Activated effector memory CD4-positive, alpha-beta T cell treated with anti-CD3 and anti-CD28 coated beads, Interleukin-2, amount 50 U/mL, for 16 hours (primary cell): ENCODE measurements around the gene PAF1.
"Not testable (repeated sequence)": the region's sequence is repeated elsewhere in the genome, so short reads cannot be mapped to it uniquely, and the experiment has no call there.

ENCODE experiments used
- DNase-seq: peaks from one replicate; pipeline ENCODE4 v3.0.0-alpha.2; 2020

PAF1 gene

GRCh38 chr19:39380521-39381502 is 10.1 kb downstream of the PAF1 start:
- no peak for DNase-seq

GRCh38 chr19:39379865-39380396 is 11.0 kb downstream of the PAF1 start:
- DNase-seq, result no peak

DNA sequence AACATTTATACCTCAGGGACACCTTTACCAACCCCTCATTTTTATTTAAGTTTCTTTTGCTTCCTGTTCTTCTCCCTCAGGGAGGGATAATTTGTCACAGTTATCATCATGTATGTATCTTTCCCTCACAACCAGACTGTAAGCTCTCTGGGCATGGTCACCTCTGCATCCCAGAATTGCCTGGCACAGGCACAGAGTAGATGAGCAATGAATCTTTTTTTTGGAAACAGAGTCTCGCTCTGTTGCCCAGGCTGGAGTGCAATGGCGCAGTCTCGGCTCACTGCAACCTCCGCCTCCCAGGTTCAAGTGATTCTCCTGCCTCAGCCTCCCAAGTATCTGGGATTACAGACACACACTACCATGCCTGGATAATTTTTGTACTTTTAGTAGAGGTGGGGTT is 11.5 kb downstream of the PAF1 start:
- not testable (repeated sequence) for DNase-seq

GRCh38 chr19:39377373-39378362 is 13.2 kb downstream of the PAF1 start:
- DNase-seq, result no peak

GRCh38 chr19:39375929-39376328 is 15.0 kb downstream of the PAF1 start:
- no peak for DNase-seq

GRCh38 chr19:39372941-39373340 is 18.0 kb downstream of the PAF1 start:
- no peak for DNase-seq

DNA sequence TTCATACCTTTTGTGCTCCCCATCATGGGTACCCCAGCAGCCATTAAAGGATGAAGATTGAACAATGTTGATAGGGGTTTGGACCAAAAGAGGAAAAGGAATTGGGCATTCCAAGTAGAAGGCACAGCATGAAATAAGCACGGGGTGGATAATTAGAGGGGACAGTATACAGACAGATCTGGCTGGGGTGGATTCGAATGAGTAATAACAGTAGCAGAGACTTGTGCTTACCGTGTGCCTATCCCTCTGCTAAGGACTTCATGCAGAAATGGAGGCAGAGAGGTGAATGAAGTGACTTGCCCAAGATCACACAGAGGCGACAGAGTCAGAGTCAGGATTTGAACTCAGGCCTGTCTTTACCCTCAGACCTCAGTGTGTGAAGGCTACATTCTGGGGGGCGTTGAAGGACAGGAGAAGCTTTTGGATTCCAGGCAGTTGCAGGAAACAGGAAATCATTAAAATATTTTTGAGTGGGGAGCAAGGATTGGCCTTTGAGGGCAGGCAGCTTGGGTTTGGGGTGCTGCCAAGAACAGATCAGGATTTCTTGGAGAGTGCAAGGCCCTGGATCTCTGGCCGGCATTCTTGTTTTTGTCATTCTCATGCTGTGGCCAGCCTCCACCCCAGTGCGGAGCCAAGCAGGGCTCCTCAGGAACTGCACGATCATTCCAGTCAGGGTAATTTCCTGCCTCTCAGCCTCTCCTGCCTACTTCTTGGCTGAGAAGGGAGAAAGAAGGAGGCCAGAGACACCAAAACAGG is 18.7 kb downstream of the PAF1 start:
- no peak for DNase-seq

- no peak for DNase-seq
Measured at GRCh38 chr19:39370735-39371134, 20.2 kb downstream of the PAF1 start.

- no peak for DNase-seq
Measured at GRCh38 chr19:39369200-39369599, 21.7 kb downstream of the PAF1 start.

DNA sequence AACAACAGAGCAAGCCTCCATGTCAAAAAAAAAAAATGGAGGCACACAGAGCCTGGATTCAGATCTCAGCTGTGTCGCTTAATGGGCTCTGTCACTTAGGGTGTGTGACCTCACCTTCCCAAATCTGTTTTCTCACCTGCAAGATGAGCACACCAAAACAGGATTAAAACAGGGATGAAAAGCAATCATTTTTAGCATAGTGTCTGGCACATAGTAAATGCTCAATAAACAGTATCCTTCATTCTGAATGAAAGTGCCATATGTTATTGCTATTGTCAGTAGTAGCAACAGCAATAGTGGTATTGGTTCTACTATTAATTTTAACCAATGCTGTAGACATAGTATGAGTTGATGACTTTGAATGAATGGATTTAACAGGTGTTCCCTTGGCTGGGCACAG is 25.4 kb downstream of the PAF1 start:
- DNase-seq, result no peak

GRCh38 chr19:39363901-39364457 is 26.9 kb downstream of the PAF1 start:
- DNase-seq, result no peak

- no peak for DNase-seq
Measured at GRCh38 chr19:39362682-39363657, 27.9 kb downstream of the PAF1 start.

DNA sequence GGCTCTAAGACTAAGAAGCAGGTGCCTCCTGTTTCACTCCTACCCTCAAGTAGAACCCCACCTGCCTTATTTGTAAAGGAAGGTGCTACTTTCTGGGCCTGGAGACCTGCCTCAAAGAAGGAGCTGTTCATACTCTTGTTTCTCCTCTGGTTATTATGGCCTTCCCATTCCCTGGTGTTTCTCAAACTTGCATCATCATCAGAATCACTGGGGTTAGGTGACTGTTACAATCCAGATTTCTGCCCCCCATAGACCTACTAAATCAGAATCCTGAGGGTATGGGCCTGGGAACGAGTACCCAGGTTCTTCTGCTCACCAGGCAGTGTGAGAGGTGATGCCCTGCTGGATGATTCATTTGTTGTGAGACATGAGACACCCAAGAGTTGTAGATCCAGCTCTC is 30.3 kb downstream of the PAF1 start:
- no peak for DNase-seq

DNA sequence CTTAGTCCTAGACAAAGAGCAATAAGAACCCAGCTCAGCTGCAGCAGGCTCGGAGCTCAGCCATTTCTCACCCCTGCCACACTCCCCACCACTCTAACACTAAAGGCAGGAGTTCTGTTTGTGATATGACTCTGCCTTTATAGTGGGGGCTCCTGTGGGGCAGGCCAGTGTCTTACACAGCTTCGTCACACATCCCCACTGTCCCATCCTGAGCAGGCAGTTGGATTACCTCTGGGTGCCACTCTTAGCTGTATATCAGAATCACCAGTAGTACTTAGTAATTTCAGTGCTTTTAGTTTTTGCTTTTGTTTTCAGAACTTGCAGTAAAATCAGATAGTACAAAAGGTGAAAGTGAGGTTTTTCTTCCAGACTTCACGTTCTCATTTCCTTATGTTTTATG is 31.9 kb downstream of the PAF1 start:
- no peak for DNase-seq

DNA sequence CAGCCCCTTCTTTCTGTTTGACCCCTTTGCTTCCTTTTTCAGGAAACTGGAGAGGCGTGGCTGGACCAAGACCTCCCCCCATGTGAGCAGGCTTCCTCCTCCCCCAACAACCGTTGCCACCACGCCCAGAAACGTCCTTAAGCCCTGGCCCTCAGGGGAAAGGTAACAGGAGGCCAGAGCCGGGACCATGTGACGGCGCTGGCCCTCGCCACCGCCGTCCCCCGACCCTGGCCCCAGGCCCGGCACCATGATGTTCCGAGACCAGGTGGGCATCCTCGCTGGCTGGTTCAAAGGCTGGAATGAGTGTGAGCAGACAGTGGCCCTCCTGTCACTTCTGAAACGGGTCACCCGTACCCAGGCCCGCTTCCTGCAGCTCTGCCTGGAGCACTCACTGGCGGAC is 34.3 kb downstream of the PAF1 start:
- no peak for DNase-seq

- DNase-seq, result no peak
Measured at GRCh38 chr19:39356073-39356472, 34.8 kb downstream of the PAF1 start.

GRCh38 chr19:39355253-39355652 is 35.7 kb downstream of the PAF1 start:
- no peak for DNase-seq

DNA sequence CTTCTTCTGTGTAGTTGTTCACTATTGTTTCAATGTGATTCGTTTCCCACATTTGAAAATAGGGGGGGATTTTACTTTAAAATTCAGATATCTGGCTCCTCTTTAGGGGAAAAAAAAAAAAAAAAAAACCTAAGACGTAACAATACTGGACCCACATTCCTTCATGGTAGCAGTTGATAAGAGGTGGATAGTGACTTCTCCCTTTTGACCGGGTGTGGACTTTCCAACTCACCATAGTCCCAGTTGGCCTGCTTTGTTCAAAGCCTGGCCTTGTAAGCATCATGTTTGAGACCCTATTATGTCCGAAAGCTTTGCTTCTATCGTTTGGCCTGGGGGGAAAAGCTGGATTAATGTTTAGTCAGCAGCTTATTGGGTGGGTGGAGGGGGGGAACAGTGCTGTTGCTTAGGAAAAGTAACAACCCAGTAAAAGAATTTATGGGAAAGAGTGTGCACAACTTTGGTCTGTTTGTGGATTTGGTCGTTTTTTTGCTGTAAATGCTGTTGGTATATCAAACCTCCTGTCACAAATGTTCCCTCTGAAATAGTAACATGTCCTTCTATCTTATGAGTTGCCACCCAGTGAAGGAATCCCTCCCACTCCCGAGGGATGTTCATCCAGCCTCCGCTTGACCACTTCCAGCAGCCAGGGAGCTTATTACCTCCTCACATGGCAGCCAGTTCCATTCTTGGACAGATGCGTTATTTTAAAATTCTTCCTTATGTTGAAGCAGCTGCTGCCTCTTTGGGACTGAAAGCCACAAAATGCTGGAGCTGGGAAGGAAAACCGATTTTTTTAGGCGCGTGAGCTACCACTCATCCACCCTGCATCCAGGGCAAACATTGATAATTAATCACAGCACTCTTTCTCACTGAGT is 38.3 kb downstream of the PAF1 start:
- no peak for DNase-seq

DNA sequence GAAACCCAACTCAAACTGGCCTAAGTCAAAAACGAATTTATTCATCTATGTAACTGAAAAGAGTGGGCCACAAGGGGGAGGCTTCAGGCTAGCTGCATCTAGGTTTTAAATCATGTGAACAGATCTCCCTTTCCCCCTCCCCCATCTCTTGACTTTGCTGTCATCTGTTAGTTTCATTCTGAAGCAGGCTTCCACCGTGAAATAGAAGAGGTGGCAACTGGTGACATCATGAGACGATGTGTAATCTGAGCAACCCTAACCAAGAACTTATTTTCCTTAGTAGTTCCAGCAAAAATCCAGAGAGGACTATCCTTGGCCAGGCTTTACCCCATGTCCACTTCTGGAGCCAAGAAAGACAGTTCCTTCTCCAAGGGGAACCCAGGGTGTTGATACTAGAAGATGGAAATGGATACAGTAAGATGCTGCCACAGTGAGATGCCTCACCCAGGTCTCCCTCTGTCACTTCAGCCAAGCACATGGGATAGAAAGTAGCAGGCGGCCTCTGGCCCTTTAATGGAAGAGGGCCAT is 39.3 kb downstream of the PAF1 start:
- no peak for DNase-seq

- no peak for DNase-seq
Measured at GRCh38 chr19:39350156-39350555, 40.8 kb downstream of the PAF1 start.
